SK-N-SH treated with all-trans-retinoic acid at 6 μM for 48 hours (cell line): ENCODE data around the gene MCRS1.
"Not testable (repeated sequence)": the region's sequence is repeated elsewhere in the genome, so short reads cannot be mapped to it uniquely, and the experiment has no call there.

Experiments used
- ATAC-seq: fragments of 200-7000 bp; cut with Tn5 transposase; 3 replicates; pipeline ENCODE4 v1.9.1; 2020; ENCODE audit warnings: mild to moderate bottlenecking, moderate library complexity
- ARNTL ChIP-seq: fragments of 450-650 bp; formaldehyde crosslinking; IDR thresholded peaks from 2 replicates; pipeline ENCODE4 v1.5.0; 2020; ENCODE audit warnings: low read depth, mild to moderate bottlenecking, moderate library complexity, borderline replicate concordance
- BACH2 ChIP-seq: fragments of 250-450 bp; sonication (Bioruptor Pico); IDR thresholded peaks from 2 replicates; pipeline ENCODE4 v1.9.0; 2021; ENCODE audit warnings: mild to moderate bottlenecking, borderline replicate concordance
- CREB5 ChIP-seq: fragments of 250-450 bp; sonication (Bioruptor Pico); IDR thresholded peaks from 2 replicates; pipeline ENCODE4 v1.5.1; 2020; ENCODE audit warnings: low read depth, mild to moderate bottlenecking, moderate library complexity
- CSDC2 ChIP-seq: fragments of 250-450 bp; sonication (Bioruptor Pico); IDR thresholded peaks from 2 replicates; pipeline ENCODE4 v1.5.0; 2020; ENCODE audit warnings: mild to moderate bottlenecking, moderate library complexity
- ESRRG ChIP-seq: fragments of 250-450 bp; sonication (Bioruptor Pico); IDR thresholded peaks from 2 replicates; pipeline ENCODE4 v1.6.1; 2021; ENCODE audit warnings: mild to moderate bottlenecking
- GLIS3 ChIP-seq: fragments of 250-450 bp; sonication (Bioruptor Pico); IDR thresholded peaks from 2 replicates; pipeline ENCODE4 v1.5.0; 2020; ENCODE audit warnings: mild to moderate bottlenecking, moderate library complexity
- ISL1 ChIP-seq: fragments of 250-450 bp; sonication (Bioruptor Pico); IDR thresholded peaks from 2 replicates; pipeline ENCODE4 v2.1.2; 2022; ENCODE audit warnings: mild to moderate bottlenecking, moderate library complexity
- OSR1 ChIP-seq: fragments of 250-450 bp; sonication (Bioruptor Pico); IDR thresholded peaks from 2 replicates; pipeline ENCODE4 v1.8.0; 2022; ENCODE audit warnings: moderate library complexity, mild to moderate bottlenecking, inconsistent platforms
- PATZ1 ChIP-seq: fragments of 250-450 bp; sonication (Bioruptor Pico); IDR thresholded peaks from 2 replicates; pipeline ENCODE4 v1.8.0; 2020; ENCODE audit warnings: mild to moderate bottlenecking, moderate library complexity, borderline replicate concordance
- POU6F1 ChIP-seq: fragments of 250-450 bp; sonication (Bioruptor Pico); IDR thresholded peaks from 2 replicates; pipeline ENCODE4 v1.8.0; 2021; ENCODE audit warnings: low read depth, mild to moderate bottlenecking, moderate library complexity, borderline replicate concordance
- RARB ChIP-seq: fragments of 250-450 bp; sonication (Bioruptor Pico); IDR thresholded peaks from 2 replicates; pipeline ENCODE4 v1.8.0; 2021; ENCODE audit warnings: mild to moderate bottlenecking, moderate library complexity
- TOX ChIP-seq: fragments of 250-450 bp; sonication (Bioruptor Pico); IDR thresholded peaks from 2 replicates; pipeline ENCODE4 v1.8.0; 2021; ENCODE audit warnings: mild to moderate bottlenecking, moderate library complexity, borderline replicate concordance
- TSHZ2 ChIP-seq: fragments of 250-450 bp; sonication (Bioruptor Pico); IDR thresholded peaks from 2 replicates; pipeline ENCODE4 v1.5.0; 2020; ENCODE audit warnings: mild to moderate bottlenecking, moderate library complexity
- ZC3H10 ChIP-seq: fragments of 250-450 bp; sonication (Bioruptor Pico); IDR thresholded peaks from 2 replicates; pipeline ENCODE4 v1.5.1; 2021; ENCODE audit warnings: mild to moderate bottlenecking, moderate library complexity
- ZFP3 ChIP-seq: fragments of 250-450 bp; sonication (Bioruptor Pico); IDR thresholded peaks from 2 replicates; pipeline ENCODE4 v1.5.0; 2020; ENCODE audit warnings: mild to moderate bottlenecking, moderate library complexity
- ZFP30 ChIP-seq: fragments of 450-650 bp; formaldehyde crosslinking; IDR thresholded peaks from 2 replicates; pipeline ENCODE4 v1.5.0; 2022; ENCODE audit warnings: mild to moderate bottlenecking, moderate library complexity
- ZNF565 ChIP-seq: fragments of 450-650 bp; formaldehyde crosslinking; conservative IDR thresholded peaks from 2 replicates; pipeline ENCODE4 v1.5.0; 2020; ENCODE audit warnings: low read depth, mild to moderate bottlenecking, moderate library complexity
- ZNF70 ChIP-seq: fragments of 450-650 bp; formaldehyde crosslinking; IDR thresholded peaks from 2 replicates; pipeline ENCODE4 v1.5.0; 2020; ENCODE audit warnings: mild to moderate bottlenecking, moderate library complexity
- ZNF8 ChIP-seq: fragments of 450-650 bp; formaldehyde crosslinking; IDR thresholded peaks from 2 replicates; pipeline ENCODE4 v1.5.0; 2020; ENCODE audit warnings: mild to moderate bottlenecking, moderate library complexity

Gene MCRS1

GRCh38 chr12:49535921-49536525 is 31.9 kb downstream of the MCRS1 start (continued):
- TF ChIP-seq OSR1 (CRISPR knock-in tag): no peak
- TF ChIP-seq ARNTL (CRISPR knock-in tag): no peak
- no peak for TF ChIP-seq ESRRG (CRISPR knock-in tag)
- no peak for TF ChIP-seq GLIS3 (CRISPR knock-in tag)
- no peak for TF ChIP-seq ZFP3 (CRISPR knock-in tag)
- TF ChIP-seq ZC3H10: no peak
- TF ChIP-seq ZNF565 (CRISPR knock-in tag): no peak
- TF ChIP-seq BACH2 (CRISPR knock-in tag): no peak
- TF ChIP-seq ZNF70 (CRISPR knock-in tag): no peak
- TF ChIP-seq ZFP30 (CRISPR knock-in tag): no peak

GRCh38 chr12:49534731-49535278 is 33.1 kb downstream of the MCRS1 start:
- no peak for TF ChIP-seq ZFP3 (CRISPR knock-in tag)
- no peak for ATAC-seq

- not testable (repeated sequence) for ATAC-seq
Measured at GRCh38 chr12:49534122-49534521, 33.8 kb downstream of the MCRS1 start.

- no peak for ATAC-seq
- no peak for TF ChIP-seq RARB (CRISPR knock-in tag)
- TF ChIP-seq ESRRG (CRISPR knock-in tag): no peak
- no peak for TF ChIP-seq PATZ1 (CRISPR knock-in tag)
- no peak for TF ChIP-seq POU6F1 (CRISPR knock-in tag)
- TF ChIP-seq ISL1: no peak
- TF ChIP-seq ZC3H10: no peak
- no peak for TF ChIP-seq OSR1 (CRISPR knock-in tag)
- TF ChIP-seq TOX (CRISPR knock-in tag): no peak
- TF ChIP-seq ARNTL (CRISPR knock-in tag): no peak
- TF ChIP-seq CSDC2 (CRISPR knock-in tag): no peak
- no peak for TF ChIP-seq CREB5 (CRISPR knock-in tag)
- TF ChIP-seq ZNF8 (CRISPR knock-in tag): no peak
- no peak for TF ChIP-seq ZFP30 (CRISPR knock-in tag)
Measured at GRCh38 chr12:49533331-49533730, 34.6 kb downstream of the MCRS1 start.

- ATAC-seq: no peak
- no peak for TF ChIP-seq ESRRG (CRISPR knock-in tag)
- TF ChIP-seq ZNF565 (CRISPR knock-in tag): no peak
- no peak for TF ChIP-seq TSHZ2
Measured at GRCh38 chr12:49531745-49532144, 36.2 kb downstream of the MCRS1 start.
